Measurements from ENCODE around the gene MPDU1.

MPDU1 gene

DNA sequence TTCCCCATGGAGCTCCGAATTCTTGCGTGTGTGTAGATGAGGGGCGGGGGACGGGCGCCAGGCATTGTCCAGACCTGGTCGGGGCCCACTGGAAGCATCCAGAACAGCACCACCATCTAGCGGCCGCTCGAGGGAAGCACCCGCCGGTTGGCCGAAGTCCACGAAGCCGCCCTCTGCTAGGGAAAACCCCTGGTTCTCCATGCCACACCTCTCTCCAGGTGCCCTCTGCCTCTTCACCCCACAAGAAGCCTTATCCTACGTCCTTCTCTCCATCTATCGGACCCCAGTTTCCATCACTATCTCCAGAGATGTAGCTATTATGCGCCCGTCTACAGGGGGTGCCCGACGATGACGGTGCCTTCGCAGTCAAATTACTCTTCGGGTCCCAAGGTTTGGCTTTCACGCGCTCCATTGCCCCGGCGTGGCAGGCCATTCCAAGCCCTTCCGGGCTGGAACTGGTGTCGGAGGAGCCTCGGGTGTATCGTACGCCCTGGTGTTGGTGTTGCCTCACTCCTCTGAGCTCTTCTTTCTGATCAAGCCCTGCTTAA is 22.6 kb upstream of the MPDU1 start:
- FAIRE-seq = peak; percentile 89

DNA sequence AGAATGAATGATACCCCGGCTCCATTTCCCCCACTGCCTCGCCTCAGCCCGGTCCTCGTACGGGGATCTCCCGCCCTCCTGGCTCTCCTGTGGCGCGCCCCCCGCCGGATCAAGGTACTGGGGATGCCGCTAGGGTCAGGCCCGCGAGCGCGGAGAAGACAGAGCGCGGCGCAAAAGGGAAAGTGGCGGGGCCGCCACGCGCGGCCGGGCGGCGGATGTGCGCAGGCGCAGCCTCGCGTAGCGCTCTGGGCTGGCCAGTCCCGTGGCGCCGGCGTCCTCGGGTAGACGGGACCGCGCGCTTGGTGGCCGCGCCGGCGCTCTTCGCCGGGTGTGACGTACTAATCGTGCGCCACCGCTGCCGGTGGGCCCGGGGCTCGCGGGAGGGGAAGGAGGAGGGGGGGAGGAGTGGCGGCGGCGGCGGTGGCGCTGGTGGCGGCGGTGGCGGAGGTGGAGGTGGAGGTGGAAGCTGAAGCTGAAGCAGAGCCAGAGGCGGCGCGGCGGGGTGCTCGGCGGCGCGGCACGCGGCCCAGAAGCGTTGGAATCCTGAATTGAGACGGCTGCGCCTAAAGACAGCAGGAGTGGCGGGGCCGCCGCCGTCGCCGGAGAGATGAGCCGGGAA is 22.0 kb upstream of the MPDU1 start, which contains the start of gene SENP3:
TSS of gene SENP3 (plus strand) at position 331 of the 619 bp plus-strand sequence. CDS start 1,158 bp downstream, outside the sequence.
- FAIRE-seq = no peak

DNA sequence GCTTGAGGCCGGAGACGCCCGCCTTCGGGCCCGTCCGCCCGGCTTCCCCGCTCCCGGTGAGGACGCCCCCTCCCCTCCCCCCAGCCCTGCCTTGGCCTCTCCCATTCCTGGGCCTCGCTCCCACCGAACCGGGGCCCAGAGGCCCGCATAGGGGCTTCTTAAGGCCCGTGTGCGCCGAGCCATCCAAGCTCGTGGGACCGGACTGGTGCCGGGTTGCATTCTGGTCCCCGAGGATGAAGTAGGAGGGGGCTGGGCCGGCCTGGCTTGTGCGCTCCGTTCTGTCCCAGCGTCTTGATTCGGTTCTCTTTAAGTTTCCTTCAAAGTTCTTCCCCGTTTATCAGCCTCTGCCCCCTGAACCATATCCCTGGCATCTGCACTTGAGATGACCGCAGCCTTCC is 21.4 kb upstream of the MPDU1 start:
- FAIRE-seq = no peak

DNA sequence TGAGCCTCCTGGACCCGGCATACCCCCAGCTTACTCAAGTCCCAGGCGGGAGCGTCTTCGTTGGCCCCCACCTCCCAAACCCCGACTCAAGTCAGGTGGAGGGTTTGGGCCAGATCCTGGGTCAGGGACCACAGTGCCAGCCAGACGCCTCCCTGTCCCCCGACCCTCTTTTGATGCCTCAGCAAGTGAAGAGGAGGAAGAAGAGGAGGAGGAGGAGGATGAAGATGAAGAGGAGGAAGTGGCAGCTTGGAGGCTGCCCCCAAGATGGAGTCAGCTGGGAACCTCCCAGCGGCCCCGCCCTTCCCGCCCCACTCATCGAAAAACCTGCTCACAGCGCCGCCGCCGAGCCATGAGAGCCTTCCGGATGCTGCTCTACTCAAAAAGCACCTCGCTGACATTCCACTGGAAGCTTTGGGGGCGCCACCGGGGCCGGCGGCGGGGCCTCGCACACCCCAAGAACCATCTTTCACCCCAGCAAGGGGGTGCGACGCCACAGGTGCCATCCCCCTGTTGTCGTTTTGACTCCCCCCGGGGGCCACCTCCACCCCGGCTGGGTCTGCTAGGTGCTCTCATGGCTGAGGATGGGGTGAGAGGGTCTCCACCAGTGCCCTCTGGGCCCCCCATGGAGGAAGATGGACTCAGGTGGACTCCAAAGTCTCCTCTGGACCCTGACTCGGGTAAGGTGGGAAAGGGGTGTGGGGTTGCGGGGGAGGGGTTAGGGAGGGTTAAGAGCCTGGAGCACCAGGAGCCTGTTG is 20.4 kb upstream of the MPDU1 start:
- no peak for FAIRE-seq

DNA sequence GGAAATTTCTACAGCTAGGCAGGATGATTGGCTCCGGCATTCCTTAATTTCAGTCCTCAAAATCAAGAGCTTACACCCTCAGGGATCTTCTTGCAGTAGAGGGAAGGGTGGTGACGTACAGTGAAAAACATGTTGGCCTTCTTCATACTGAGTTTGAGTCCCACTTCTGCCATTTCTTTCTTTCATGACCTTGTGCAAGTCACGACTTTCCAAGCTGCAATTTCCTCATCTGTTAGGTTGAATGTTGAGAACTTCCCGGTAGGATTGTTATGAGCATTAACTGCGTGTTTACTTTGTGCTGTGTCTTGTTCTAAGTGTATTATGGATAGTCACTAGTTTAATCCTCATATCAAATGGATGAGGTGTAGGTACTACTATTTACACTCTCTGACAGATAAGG is 14.1 kb upstream of the MPDU1 start:
- FAIRE-seq = no peak

DNA sequence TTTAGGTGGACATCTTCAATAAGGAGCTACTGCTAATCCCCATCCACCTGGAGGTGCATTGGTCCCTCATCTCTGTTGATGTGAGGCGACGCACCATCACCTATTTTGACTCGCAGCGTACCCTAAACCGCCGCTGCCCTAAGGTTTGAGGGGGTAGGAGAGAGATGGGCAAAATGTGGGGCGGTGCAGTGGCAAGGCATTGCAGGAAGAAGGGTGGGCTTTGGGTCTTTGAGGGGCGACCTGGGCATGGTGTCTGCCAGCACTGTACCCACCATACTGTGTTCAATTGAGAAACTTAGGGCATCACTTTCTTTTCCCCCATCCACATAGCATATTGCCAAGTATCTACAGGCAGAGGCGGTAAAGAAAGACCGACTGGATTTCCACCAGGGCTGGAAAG is 13.3 kb upstream of the MPDU1 start:
- FAIRE-seq = no peak

DNA sequence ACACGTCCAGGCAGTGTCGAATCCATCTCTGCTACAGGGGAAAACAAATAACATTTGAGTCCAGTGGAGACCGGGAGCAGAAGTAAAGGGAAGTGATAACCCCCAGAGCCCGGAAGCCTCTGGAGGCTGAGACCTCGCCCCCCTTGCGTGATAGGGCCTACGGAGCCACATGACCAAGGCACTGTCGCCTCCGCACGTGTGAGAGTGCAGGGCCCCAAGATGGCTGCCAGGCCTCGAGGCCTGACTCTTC is 11.4 kb upstream of the MPDU1 start:
- FAIRE-seq = no peak

DNA sequence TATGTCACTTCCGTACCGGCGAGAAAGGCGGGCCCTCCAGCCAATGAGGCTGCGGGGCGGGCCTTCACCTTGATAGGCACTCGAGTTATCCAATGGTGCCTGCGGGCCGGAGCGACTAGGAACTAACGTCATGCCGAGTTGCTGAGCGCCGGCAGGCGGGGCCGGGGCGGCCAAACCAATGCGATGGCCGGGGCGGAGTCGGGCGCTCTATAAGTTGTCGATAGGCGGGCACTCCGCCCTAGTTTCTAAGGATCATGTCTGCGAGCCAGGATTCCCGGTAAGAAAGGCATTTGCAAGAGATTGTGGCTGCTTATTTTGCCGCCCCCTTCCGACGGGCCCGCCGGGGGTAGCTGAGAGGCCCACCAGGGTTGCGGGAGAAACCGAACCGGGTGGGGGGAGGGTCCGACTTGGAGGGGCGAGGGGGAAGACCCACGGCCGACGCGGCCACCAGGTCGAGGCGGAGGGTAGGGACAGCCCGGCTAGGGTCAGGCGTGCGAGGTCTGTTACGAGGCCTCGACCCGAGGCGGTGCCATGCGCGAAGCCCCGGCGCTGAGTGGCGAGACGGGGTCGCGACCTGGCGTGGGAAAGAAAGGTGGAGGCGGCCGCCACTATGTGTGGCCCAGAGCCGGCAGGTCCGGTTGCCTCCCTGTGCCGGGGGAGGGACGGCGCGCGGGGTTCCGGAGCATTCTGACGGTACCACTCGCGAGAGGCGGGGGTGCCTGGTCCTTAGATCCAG is 10.9 kb upstream of the MPDU1 start:
- FAIRE-seq = peak; percentile 99

DNA sequence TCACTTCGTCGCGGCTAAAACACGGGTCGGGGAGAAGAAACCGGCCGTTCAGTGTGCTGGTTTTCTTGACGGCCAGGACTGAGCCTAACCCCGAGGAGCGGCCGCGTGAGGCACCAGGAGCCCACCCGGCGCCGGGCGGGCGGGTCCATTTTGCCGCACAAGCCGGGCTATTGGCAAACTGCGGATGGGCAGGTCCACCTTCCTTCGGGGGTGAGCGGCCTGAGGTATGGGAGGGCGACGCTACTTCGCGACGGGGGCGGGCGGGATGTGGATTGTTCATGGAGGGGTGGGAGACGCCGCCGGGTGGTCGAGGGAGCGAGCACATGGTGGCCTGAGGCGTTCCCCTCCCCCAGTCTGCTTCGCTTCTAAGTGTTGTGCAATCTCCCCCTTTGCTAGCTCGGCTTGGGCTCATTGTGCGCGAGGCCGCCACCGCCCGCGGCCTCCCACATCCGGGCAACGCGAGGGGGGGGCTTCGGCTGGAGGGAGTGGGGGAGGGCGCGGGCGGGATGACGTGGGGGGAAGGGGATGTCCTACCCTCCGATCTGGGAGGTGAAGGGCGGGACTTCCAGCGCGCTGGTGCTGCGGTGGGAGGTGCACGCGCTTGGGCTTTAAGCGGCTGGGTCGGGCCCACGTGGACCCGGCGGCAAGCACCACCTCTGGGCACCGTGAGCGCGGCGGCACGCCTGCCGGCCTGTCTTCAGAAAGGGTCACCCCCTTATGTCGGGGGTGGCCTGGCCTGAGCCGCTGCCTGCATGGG is 10.2 kb upstream of the MPDU1 start:
- FAIRE-seq = no peak

DNA sequence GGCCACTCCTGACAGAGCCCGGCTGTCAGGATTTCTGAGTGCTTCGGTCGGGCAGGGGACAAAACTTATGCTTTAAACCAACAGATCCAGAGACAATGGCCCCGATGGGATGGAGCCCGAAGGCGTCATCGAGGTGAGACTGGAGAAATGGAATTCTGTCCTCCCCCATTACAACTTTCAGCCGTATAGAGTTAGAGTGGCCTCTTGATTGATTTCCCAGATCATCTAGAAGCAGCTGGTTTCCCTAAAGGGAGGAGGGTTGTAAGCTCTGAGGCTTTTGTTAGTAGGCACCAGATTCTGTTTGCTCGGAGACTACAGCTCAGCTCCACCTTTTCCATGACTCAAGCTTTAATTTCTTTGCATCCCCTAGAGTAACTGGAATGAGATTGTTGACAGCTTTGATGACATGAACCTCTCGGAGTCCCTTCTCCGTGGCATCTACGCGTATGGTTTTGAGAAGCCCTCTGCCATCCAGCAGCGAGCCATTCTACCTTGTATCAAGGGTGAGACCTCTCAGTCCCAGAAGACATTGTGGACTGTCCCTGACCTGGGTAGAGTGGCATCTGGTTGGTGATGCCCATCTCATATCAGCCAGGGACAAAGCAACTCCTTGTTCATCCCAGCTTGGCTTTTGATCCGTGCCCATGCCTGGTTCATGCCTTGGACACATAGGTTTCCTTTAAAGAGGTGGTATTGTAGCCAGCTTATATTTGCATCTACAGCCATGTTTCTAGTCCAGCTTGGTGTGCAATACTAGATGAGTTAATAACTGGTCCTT is 9.3 kb upstream of the MPDU1 start:
- FAIRE-seq = no peak

DNA sequence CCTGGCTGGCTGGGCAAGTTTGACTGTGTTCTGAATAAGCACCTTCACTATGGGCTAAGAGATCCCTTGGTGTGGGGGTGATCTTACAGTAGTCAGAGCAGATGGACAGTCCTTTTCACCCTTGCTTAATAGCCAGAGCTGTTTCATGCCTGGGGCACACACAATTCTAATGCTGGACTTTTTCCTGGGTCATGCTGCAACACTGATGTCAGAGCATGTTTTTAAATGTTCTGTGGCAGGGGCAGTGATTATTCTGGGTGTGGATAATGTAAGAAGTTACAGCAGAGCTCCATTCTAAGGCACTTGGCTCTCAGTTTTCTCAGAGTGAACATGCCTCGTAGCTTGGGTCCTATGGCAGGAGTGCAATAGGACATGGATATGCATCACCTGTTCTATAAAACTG is 8.2 kb upstream of the MPDU1 start:
- FAIRE-seq = no peak

DNA sequence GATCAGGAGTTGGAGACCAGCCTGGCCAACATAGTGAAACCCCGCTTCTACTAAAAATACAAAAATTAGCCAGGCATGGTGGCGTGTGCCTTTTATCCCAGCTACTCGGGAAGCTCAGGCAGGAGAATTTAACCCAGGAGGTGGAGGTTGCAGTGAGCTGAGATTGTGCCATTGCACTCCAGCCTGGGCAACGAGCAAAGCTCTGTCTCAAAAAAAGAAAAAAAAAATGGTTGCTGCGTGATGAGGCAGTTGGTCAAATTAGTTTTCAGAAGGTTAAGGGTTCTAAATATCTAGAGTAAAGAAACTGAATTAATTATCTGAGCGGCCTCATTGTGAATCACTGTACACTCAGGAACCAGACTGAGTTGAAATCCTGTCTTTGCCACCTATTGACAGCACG is 7.7 kb upstream of the MPDU1 start:
- FAIRE-seq = no peak

DNA sequence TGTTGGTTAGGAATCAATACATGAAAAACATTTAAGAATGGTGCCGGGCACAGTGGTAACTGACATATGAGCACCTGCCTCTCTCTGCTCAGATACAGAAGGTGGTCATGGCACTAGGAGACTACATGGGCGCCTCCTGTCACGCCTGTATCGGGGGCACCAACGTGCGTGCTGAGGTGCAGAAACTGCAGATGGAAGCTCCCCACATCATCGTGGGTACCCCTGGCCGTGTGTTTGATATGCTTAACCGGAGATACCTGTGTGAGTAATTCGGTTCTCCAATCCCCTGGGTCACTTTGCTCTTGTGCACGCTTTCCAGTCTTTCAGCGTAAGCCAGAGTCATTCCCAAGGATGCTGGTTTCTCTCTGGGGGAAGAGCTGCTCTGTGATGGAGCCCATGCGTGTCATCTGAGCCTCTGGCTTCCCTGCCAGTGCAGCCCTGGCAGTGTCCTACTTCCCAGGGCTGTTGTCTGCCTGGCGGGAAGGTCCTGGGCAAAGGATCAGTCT is 7.2 kb upstream of the MPDU1 start:
- FAIRE-seq = no peak

DNA sequence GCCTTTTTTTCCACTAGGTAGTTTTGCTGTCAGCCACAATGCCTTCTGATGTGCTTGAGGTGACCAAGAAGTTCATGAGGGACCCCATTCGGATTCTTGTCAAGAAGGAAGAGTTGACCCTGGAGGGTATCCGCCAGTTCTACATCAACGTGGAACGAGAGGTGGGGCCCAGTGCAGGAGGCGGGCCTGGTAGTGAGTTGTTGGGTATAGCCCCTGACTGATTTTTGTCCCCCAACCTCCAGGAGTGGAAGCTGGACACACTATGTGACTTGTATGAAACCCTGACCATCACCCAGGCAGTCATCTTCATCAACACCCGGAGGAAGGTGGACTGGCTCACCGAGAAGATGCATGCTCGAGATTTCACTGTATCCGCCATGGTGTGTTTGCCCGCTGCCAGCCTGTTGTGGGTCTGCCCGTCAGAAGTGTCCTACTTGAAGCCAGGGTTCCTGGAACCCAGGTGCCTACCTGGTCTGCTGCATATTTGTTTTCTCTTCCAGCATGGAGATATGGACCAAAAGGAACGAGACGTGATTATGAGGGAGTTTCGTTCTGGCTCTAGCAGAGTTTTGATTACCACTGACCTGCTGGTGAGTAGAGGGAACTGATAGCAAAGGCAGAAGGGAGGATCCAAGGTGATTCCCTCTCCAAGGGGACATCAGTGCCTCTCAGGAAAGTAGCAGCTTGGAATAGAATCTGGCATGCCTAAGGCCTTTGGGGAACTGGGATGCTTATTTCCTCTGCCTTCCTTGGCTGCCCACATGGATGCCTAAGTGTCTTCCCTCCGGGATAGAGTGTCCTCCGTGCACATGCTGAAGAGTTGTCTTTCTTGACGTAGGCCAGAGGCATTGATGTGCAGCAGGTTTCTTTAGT is 6.1 kb upstream of the MPDU1 start:
- FAIRE-seq = no peak

DNA sequence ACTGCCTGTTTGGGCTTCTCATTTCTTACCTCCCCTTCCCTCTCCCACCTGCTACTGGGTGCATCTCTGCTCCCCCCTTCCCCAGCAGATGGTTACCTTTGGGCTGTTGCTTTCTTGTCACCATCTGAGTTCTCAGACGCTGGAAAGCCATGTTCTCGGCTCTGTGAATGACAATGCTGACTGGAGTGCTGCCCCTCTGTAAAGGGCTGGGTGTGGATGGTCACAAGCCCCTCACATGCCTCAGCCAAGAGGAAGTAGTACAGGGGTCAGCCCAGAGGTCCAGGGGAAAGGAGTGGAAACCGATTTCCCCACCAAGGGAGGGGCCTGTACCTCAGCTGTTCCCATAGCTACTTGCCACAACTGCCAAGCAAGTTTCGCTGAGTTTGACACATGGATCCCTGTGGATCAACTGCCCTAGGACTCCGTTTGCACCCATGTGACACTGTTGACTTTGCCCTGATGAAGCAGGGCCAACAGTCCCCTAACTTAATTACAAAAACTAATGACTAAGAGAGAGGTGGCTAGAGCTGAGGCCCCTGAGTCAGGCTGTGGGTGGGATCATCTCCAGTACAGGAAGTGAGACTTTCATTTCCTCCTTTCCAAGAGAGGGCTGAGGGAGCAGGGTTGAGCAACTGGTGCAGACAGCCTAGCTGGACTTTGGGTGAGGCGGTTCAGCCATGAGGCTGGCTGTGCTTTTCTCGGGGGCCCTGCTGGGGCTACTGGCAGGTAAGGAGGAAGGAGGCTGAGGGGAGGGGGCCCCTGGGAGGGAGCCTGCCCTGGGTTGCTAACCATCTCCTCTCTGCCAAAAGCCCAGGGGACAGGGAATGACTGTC is 4.4 kb upstream of the MPDU1 start, which contains the start of gene CD68:
TSS of gene CD68 (plus strand) at position 638 of the 833 bp plus-strand sequence. CDS start at position 678, 40 bp downstream.
- peak; percentile 99 for FAIRE-seq

DNA sequence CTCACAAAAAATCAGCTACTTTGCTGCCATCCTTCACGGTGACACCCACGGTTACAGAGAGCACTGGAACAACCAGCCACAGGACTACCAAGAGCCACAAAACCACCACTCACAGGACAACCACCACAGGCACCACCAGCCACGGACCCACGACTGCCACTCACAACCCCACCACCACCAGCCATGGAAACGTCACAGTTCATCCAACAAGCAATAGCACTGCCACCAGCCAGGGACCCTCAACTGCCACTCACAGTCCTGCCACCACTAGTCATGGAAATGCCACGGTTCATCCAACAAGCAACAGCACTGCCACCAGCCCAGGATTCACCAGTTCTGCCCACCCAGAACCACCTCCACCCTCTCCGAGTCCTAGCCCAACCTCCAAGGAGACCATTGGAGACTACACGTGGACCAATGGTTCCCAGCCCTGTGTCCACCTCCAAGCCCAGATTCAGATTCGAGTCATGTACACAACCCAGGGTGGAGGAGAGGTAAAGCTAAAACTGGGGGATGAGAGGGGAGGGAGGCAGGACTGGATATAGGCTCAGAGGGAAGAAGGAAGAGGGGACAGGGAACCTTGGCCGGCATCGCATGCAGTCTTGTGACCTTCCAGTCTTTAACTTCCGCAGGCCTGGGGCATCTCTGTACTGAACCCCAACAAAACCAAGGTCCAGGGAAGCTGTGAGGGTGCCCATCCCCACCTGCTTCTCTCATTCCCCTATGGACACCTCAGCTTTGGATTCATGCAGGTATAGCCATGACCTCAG is 3.6 kb upstream of the MPDU1 start:
- peak; percentile 48 for FAIRE-seq

DNA sequence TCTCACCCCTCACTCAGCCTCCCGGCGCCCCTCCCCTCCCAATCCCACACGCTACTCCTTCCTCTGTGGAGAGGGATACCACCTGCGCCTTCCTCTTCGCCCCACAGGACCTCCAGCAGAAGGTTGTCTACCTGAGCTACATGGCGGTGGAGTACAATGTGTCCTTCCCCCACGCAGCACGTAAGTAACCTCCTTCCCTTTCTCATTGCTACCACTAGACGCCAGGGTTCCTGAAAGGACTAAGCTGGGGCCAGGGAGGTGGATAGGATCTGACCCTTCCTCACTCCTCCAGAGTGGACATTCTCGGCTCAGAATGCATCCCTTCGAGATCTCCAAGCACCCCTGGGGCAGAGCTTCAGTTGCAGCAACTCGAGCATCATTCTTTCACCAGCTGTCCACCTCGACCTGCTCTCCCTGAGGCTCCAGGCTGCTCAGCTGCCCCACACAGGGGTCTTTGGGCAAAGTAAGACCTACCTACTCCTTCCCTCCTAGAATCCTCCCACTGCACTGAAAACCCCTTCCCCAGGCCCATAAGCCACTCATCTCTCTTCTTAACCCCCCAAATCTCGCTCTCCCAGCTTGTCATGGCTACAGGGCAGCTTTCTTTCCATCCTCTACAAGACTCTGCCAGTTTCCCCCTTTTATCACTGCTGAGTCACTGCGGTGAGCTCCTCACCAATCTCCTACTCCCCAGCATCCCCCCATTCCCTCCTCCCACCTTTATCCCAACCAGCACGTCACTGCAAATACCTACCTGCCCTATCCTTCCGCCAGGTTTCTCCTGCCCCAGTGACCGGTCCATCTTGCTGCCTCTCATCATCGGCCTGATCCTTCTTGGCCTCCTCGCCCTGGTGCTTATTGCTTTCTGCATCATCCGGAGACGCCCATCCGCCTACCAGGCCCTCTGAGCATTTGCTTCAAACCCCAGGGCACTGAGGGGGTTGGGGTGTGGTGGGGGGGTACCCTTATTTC is 2.8 kb upstream of the MPDU1 start:
- FAIRE-seq = no peak

Measured in G401.6 (cell line).